Uterus (tissue), 2 donors: ENCODE results near the gene LYZL6.

Source experiments
- CTCF ChIP-seq, 4 experiments: fragments of 200-600 bp in 2 of 4; fragments of 450-650 bp in 2 of 4; sonication (generic) in 2 of 4; IDR thresholded peaks; one replicate each; pipeline ENCODE4 v1.5.1; 2016 to 2019; ENCODE audit warnings: antibody characterized with exemption in 4 of 4, mild to moderate bottlenecking in 2 of 4, moderate library complexity in 1 of 4
- POLR2A ChIP-seq, 2 donors: fragments of 450-650 bp; IDR thresholded peaks; one replicate each; pipeline ENCODE4 v1.6.1; 2016; ENCODE audit warnings: antibody characterized with exemption in 2 of 2, mild to moderate bottlenecking in 1 of 2, moderate library complexity in 1 of 2

GRCh38 chr17:35920229-35920628 lies 23.3 kb downstream of the LYZL6 start:
- TF ChIP-seq POLR2A (IDR thresholded peaks at IDR 0.05) (no peak), CTCF (IDR thresholded peaks at IDR 0.05) (no peak)
